HUES48 (cell line): Measurements from ENCODE around the gene GBX1.

Source experiments
- H3K27ac ChIP-seq: one replicate; pipeline ENCODE4 v1.7.0; 2013; ENCODE audit warnings: low read depth, low read length, inconsistent platforms
- H3K27me3 ChIP-seq: 2 replicates; pipeline ENCODE4 v1.6.1; 2013; ENCODE audit warnings: mild to moderate bottlenecking, low read length; ENCODE audit not compliant: control insufficient read depth, insufficient read depth
- H3K36me3 ChIP-seq: 2 replicates; pipeline ENCODE4 v1.6.1; 2013; ENCODE audit warnings: low read length; ENCODE audit not compliant: control insufficient read depth, insufficient read depth
- H3K4me1 ChIP-seq: 2 replicates; pipeline ENCODE4 v1.6.1; 2013; ENCODE audit warnings: mild to moderate bottlenecking, low read length; ENCODE audit not compliant: control insufficient read depth, insufficient read depth
- H3K4me3 ChIP-seq: 2 replicates; pipeline ENCODE4 v1.5.1; 2013; ENCODE audit warnings: mild to moderate bottlenecking, low read depth, low read length
- H3K9ac ChIP-seq: 2 replicates; pipeline ENCODE4 v1.6.1; 2013; ENCODE audit warnings: mild to moderate bottlenecking, low read depth, low read length, moderate library complexity
- H3K9me3 ChIP-seq: 2 replicates; pipeline ENCODE4 v1.6.1; 2013; ENCODE audit warnings: low read length; ENCODE audit not compliant: control insufficient read depth, insufficient read depth

The GBX1 gene

DNA sequence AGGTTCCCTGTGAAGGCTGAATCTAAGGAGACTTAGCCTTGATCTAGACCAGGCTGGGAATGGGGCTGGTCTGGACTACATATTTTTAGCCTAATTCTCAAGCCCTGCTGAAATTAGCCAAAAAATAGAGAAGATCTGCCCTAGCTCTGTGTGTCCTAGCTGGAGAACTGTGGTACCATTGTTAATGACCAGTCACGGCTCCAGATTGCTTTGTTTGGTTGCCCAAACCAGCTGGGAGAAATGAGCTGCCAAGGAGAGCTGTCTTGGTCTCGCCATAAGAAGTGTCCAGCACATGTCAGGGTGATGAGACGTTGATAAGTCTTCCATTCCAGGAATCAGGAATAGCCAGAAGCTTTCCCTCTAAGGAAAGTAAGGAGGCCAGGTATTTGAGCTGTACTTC, 20.7 kb downstream of the GBX1 start:
- H3K9me3 ChIP-seq, result no peaks in the 10 kb centered on the region
- peaks cover 3% of the 10 kb centered on the region; the same call in 1 of the 2 replicates for H3K4me1 ChIP-seq
- H3K27me3 ChIP-seq, result peaks cover 8% of the 10 kb centered on the region
- H3K27ac ChIP-seq, result no peak overlapping the region
- no peak overlapping the region for H3K9ac ChIP-seq
- no peak overlapping the region for H3K4me3 ChIP-seq
- H3K36me3 ChIP-seq, result peaks cover 14% of the 10 kb centered on the region

DNA sequence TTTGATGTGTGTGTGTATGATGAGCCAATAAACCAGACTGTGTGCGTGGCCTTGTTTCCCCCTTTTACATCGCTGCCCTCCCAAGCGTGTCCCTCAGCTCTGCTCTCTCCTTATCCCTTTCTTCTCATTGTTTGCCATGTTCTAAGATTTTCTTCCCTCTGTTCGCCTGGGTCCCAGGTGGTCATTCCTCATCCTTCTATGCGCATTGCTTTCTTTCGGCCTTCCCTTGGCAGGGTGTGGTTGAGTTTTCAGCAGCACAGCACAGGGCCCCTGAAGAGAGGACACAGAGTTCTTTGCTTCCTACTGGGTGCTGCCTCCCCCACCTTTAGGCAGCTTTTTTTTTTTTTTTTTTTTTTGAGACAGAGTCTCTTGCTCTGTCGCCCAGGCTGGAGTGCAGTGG, 23.1 kb downstream of the GBX1 start:
- Histone ChIP-seq H3K4me1 (peaks cover 3% of the 10 kb centered on the region; the same call in 1 of the 2 replicates), H3K27me3 (peaks cover 3% of the 10 kb centered on the region; the same call in 1 of the 2 replicates), H3K27ac (no peak overlapping the region), H3K4me3 (no peak overlapping the region), H3K36me3 (peaks cover 21% of the 10 kb centered on the region), H3K9ac (no peak overlapping the region), H3K9me3 (no peaks in the 10 kb centered on the region)

DNA sequence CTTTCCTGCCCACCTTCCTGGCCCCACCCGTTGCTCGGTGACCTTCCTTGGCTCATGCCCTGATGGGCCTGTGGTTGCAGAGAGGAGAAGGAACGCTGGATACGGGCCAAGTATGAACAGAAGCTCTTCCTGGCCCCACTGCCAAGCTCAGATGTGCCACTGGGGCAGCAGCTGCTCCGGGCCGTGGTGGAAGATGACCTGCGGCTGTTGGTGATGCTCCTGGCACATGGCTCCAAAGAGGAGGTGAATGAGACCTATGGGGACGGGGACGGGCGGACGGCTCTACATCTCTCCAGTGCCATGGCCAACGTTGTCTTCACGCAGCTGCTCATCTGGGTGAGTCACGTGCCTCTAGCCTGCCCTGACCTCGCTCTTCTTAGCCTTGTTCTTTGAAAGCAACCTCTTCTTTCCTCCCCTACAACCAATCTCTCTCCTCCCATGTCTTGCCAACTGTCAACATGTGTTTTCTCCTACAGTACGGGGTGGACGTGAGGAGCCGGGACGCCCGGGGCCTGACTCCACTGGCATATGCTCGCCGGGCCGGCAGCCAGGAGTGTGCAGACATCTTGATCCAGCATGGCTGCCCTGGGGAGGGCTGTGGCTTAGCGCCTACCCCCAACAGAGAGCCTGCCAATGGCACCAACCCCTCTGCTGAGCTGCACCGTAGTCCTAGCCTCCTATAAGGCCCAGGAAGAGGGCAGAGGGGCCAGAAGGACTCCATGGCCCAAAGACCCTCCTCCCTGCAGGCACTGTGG, 24.1 kb downstream of the GBX1 start:
- Histone ChIP-seq H3K36me3 (peaks cover 21% of the 10 kb centered on the region), H3K4me3 (no peak overlapping the region), H3K27ac (no peak overlapping the region), H3K4me1 (peaks cover 10% of the 10 kb centered on the region; the same call in 1 of the 2 replicates), H3K27me3 (peaks cover 3% of the 10 kb centered on the region; the same call in 1 of the 2 replicates), H3K9ac (no peak overlapping the region), H3K9me3 (no peaks in the 10 kb centered on the region)

DNA sequence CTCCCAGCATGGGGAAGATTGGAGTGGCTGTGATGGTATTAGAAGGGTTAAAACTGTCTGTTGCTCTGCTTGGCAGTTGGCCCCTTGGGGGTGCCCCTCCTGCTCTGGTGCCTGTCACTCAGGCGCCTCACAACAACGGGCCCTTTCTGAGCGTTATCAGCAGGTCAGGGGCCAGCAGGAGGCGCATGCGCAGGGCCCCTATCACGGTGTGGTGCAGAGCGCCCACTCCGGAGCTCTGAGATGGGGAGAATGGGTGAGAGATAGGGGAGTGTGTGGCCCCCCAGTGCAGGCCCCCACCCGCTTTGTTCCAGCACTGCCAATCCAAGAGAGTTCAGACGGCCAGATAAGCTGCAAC, 24.8 kb downstream of the GBX1 start:
- peaks cover 3% of the 10 kb centered on the region; the same call in 1 of the 2 replicates for H3K27me3 ChIP-seq
- H3K9ac ChIP-seq, result no peak overlapping the region
- H3K36me3 ChIP-seq, result peaks cover 21% of the 10 kb centered on the region
- H3K4me1 ChIP-seq, result peaks cover 17% of the 10 kb centered on the region; the same call in 1 of the 2 replicates
- H3K9me3 ChIP-seq, result no peaks in the 10 kb centered on the region
- H3K27ac ChIP-seq, result no peak overlapping the region
- no peak overlapping the region for H3K4me3 ChIP-seq

DNA sequence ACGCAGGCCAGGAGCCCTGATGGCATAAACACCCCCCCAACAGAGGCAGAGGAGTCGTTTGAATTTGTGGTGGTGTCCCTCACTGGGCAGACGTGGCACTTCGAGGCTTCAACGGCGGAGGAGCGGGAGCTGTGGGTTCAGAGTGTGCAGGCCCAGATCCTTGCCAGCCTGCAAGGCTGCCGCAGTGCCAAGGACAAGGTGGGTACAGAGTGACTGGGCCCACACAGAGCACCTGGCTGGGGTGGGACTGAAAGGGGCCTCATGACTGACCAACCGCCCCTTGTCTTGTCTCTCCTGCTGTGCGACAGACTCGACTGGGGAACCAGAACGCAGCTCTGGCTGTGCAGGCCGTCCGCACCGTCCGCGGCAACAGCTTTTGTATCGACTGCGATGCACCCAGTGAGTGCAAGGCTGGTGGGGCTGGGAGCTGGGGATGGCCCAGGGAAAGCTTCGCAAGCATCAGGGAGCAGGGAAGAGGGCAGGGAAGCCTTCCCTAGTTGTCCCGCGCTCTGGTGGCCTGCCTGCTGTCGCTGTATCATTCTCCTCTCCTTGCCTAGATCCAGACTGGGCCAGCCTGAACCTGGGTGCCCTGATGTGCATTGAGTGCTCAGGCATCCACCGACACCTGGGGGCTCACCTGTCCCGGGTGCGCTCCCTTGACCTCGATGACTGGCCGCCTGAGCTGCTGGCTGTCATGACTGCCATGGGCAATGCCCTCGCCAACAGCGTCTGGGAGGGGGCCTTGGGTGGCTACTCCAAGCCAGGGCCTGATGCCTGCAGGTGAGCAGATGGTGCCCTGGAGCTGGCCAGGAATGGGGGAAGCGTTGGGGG, 25.4 kb downstream of the GBX1 start:
- no peak overlapping the region for H3K9ac ChIP-seq
- no peak overlapping the region for H3K4me3 ChIP-seq
- H3K36me3 ChIP-seq, result peaks cover 21% of the 10 kb centered on the region
- H3K4me1 ChIP-seq, result peaks cover 20% of the 10 kb centered on the region; the same call in 1 of the 2 replicates
- peaks cover 3% of the 10 kb centered on the region; the same call in 1 of the 2 replicates for H3K27me3 ChIP-seq
- H3K9me3 ChIP-seq, result no peaks in the 10 kb centered on the region
- H3K27ac ChIP-seq, result no peak overlapping the region

DNA sequence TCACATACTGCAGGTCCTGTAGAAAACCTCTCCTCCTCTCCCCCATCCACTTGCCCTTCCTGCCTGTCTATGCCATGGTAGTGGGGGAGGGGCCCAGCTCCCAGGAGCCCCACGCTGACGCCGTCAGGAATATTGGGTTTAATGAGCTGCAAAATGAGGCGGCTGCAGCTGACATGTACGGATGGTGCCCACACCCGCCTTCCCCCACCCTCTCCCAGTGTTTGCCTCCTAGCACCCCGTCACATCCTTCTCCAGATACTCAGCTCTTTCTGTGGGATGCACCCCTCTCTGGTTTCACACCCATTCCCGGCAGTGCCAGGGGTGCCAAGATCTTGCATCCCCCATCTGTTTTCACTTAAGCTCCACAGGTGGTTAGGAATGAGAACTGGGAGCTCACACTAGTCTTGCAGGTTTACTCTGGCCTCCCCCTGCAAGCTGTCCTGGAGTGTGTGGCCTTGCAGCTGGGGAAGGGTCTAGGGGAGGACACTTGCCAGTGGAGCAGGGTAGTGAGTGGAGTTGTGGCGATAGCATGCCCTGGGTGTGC, 26.1 kb downstream of the GBX1 start:
- Histone ChIP-seq H3K9ac (no peak overlapping the region), H3K27me3 (peaks cover 3% of the 10 kb centered on the region; the same call in 1 of the 2 replicates)

DNA sequence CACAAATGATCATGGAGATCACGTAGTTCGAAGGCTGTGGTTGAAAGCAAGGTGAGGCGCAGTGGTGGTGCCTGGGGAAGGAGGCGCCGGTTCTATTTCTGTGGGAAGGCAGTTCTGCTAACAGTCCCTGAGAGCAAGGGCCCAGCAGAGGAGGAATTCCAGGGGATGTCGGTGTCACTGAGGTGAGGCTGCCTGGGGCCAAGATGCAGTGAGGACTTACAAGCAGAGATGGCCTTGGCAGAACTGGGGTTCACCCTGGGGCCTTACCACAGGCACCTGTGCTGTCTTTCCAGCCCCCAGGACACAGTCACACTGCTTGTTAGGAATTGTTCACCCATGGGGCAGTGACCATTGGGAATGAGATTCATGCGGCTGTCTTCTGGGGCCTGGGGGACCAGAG, 26.7 kb downstream of the GBX1 start:
- Histone ChIP-seq H3K27ac (no peak overlapping the region), H3K36me3 (peaks cover 26% of the 10 kb centered on the region), H3K4me1 (peaks cover 23% of the 10 kb centered on the region; the same call in 1 of the 2 replicates), H3K27me3 (peaks cover 3% of the 10 kb centered on the region; the same call in 1 of the 2 replicates), H3K9me3 (no peaks in the 10 kb centered on the region), H3K4me3 (no peak overlapping the region), H3K9ac (no peak overlapping the region)

More for the DNA sequence above, 26.1 kb downstream of the GBX1 start:
- Histone ChIP-seq H3K36me3 (peaks cover 23% of the 10 kb centered on the region), H3K4me3 (no peak overlapping the region), H3K27ac (no peak overlapping the region), H3K4me1 (peaks cover 23% of the 10 kb centered on the region; the same call in 1 of the 2 replicates), H3K9me3 (no peaks in the 10 kb centered on the region)

DNA sequence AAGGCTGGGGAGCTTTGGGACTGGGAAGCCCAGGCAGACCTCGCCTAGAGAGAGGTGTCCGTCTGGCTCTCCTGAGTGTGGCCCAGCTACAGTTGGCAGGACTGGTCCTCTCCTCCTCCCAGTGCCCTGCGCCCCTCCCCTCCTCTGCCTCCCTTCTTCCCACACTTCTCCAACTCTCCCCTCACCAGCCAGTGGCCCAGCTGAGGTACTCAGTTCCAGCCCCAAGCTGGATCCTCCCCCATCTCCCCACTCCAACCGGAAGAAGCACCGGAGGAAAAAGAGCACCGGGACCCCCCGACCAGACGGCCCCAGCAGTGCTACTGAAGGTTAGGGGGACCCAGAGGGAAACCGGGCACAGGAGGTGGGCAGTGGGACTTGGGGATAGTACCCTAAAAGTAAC, 27.7 kb downstream of the GBX1 start:
- no peak overlapping the region for H3K4me3 ChIP-seq
- peaks cover 33% of the 10 kb centered on the region for H3K36me3 ChIP-seq
- peaks cover 3% of the 10 kb centered on the region; the same call in 1 of the 2 replicates for H3K27me3 ChIP-seq
- no peak overlapping the region for H3K9ac ChIP-seq
- H3K9me3 ChIP-seq, result no peaks in the 10 kb centered on the region
- H3K4me1 ChIP-seq, result peaks cover 23% of the 10 kb centered on the region; the same call in 1 of the 2 replicates
- H3K27ac ChIP-seq, result no peak overlapping the region

DNA sequence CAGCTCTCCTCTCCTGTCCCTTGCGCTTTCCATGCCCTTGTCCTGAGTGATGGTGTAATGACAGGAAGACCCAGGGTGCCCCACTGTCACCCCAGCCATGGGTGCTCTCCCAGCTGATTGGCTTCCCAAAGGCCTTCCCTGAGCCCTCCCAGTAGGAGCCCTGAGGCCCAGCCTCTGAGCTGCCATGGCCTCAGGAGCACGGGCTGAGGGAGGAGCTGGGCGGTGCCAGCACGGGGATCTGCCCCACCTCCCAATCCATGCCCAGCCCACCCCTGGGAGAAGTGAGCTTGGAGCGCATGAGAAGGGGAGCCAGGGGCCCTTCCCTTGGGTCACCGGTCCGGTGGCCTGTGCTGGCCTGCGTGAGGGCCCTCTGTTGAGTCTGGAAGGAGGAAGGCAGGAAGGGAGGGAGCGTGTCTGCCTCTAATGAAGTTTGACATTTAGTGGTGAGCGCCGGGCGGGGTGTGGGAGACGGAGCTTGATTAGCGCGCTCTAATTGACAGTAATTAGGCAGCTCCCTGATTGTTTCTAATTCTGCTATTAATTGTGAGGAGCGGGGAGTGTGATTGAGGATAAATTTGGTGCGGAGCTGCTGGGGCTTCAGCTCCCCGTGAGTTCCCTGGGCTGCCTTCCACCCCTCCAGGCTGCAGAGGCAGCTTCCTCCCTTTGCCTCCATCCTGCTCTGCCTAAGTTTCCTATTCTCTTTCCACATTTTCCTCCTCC, 28.3 kb downstream of the GBX1 start:
- Histone ChIP-seq H3K27ac (no peak overlapping the region), H3K27me3 (peaks cover 3% of the 10 kb centered on the region; the same call in 1 of the 2 replicates), H3K9ac (no peak overlapping the region), H3K4me1 (peaks cover 22% of the 10 kb centered on the region; the same call in 1 of the 2 replicates), H3K9me3 (no peaks in the 10 kb centered on the region), H3K4me3 (no peak overlapping the region), H3K36me3 (peaks cover 37% of the 10 kb centered on the region)

DNA sequence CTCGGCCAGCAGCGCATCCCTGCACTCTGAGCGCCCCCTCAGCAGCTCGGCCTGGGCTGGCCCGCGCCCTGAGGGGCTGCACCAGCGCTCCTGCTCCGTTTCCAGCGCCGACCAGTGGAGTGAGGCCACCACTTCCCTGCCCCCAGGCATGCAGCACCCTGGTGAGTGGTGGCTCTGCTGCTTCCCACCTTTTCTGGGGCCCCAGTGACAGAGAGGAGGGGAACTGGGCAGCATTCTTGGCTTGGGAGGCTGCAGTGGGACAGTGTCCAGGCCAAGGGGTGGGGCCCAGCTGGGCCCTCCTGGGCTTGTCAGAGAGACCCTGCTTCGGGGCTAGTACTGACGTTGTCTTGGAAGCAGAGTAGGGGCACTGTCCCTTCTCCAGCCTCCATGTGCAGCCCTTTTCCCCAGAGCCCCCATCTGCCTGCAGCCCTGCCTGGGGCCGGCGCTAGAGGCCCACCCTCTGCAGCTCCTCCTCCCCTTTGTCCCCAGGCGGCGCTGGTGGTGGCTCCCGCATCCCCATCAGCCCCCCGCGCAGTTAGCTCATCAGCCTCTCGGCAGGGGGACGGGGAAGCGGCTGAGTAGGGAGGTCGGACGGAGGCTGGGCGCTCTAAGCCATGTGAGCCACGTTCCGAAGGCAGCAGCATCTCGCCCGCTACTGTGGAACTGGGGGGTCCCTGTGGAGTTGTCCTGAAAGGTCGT, 29.2 kb downstream of the GBX1 start:
- H3K36me3 ChIP-seq, result peaks cover 31% of the 10 kb centered on the region
- peaks cover 3% of the 10 kb centered on the region; the same call in 1 of the 2 replicates for H3K27me3 ChIP-seq
- H3K27ac ChIP-seq, result no peak overlapping the region
- H3K4me1 ChIP-seq, result peaks cover 20% of the 10 kb centered on the region; the same call in 1 of the 2 replicates
- H3K9me3 ChIP-seq, result no peaks in the 10 kb centered on the region
- H3K9ac ChIP-seq, result no peak overlapping the region
- no peak overlapping the region for H3K4me3 ChIP-seq
